ENCODE results near the gene SEC23A.
"Not testable (repeated sequence)": the region's sequence is repeated elsewhere in the genome, so short reads cannot be mapped to it uniquely, and the experiment has no call there.

Gene SEC23A

GRCh38 chr14:39091716-39092115 is 11.3 kb downstream of the SEC23A start:
- no peak for DNase-seq

DNA sequence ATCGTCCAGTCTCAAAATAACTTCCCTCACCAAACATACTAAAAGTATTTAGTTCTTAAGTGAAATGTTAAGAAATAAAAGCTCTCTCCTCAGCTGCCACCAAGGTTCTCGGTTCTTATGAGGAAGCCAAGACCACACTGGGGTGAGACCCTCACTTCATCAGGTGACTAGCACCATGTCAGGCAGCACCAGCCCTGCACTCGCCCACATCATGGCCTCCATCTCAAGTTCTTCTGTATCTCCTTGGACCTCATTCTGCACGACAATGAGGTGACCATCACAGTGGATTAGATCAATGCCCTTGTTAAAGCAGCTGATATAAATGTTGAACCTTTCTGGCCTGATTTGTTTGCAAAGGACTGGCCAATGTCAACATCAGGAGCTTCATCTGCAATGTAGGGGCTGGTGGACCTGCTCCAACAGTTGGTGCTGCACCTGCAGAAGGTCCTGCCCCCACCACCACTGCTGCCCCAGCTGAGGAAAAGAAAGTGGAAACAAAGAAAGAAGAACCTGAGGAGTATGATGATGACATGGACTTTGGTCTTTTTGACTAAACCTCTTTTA is 12.4 kb downstream of the SEC23A start:
- DNase-seq = no peak

DNA sequence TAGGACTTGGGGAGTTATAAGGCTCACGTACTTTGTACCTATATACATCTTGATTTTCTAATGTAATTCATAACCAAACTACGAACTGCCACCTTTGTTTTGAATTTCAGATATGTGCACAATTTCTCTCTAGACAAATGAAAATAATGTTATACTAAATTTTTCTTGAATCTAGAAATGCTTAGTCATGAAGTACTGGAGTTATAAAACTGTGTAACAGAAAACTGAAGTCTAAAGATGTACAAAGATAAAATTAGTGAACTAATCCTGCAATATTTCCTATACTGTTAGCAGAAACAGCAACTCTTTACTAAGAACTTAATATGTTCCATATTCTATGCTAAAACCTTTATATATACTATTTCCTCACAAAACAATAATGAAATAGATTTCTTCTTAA is 15.5 kb downstream of the SEC23A start:
- DNase-seq = no peak

DNA sequence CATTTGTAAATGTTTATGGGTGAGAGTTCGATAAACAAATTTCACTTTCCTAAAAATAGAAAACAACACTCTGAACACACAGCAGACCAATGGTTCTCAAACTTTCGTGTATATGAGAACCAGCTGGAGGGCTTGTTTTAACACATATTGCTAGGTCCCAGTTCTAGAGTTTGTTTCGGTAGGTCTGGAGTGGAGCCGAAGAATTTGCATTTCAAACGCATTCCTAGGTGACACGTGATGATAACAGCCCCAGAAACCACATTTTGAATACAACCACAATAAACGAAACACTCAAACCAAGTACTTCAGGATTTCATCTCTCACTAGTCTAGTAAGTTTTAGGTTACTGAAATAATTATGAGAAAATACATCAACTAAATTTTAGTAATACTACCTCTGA is 17.1 kb downstream of the SEC23A start:
- no peak for DNase-seq

DNA sequence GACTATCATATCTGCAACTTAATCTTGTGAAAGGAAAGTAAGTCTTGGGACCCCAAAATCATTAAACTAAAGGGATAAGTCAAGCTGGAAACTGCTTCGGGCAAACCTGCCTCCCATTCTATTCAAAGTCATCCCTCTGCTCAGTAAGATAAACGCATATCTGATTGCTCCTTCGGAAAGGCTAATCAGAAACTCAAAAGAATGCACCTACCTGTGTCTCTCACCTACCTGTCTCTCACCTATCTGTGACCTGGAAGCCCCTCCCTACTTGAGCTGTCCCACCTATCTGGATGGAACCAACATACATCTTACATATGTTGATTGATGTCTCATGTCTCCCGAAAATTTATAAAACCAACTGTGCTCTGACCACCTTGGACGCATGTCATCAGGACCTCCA is 19.9 kb downstream of the SEC23A start:
- DNase-seq = no peak

DNA sequence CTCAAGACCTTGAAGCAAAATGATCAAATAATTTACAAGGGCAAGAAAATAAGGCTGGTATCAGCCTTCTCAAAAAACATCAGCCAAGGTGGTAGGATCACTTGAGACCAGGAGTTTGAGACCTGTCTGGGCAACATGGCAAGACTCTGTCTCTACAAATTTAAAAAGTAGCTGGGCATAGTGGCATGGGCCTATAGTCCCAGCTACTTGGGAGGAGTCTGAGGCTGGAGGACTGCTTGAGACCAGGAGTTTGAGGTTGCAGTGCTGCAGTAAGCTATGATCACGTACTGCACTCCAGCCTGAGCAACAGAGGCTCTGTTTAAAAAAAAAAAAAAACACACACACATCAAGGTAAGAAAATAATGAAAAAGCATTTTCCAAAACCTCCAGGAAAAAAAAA is 22.1 kb downstream of the SEC23A start:
- no peak for DNase-seq

GRCh38 chr14:39071096-39071495 is 31.9 kb downstream of the SEC23A start:
- no peak for DNase-seq

GRCh38 chr14:39069923-39070322 is 33.1 kb downstream of the SEC23A start:
- DNase-seq = no peak

DNA sequence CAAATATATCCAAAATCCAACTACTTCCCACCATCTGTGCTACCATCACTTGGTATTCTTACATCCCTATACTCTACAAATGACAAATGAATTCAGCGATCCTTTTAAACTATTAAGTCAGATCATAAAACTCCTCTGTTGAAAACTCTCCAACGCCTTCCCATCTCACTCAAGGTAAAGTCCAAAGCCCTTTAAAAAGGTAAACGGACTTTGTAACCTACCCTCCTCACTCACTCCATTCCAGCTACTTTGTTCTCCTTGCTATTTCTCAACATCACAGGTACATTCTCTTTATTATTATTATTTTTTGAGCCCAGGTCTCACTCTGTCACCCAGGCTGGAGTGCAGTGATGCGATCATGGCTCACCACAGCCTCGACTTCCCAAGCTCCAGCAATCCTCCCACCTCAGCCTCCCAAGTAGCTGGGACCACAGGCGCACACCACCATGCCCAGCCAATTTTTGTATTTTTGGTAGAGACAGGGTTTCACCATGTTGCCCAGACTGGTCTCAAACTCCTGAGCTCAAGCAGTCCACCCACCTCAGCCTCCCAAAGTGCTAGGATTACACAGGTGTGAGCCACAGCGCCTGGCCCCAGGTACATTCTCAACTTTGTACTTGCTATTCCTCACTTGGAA is 33.7 kb downstream of the SEC23A start:
- DNase-seq = not testable (repeated sequence)

DNA sequence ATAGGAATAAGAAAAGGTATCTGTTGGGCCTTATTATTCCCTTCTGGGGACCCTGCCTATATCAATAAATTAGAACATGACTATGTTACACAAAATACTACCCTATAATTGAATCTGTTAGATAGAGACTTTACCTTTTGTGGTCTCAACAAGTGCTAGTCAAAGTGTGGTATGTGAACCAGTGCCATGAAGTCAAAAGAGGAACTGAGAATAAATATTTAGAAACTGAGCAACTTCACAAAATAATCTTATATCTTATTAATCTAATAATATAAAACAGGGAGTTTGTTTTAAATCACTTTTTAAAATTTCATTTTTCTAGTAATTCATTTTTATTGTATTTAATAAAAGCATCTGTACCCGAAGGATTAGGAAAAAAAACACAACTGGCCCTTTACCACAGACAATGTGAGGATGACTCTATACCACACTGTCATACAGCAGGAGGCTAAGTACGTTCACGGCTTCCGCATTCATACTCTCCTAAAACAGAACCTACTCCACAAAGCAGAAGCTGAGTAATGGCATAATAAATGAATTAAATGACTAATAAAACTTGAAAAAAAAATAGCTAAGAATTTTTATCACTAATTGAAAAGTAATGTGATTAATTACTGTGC is 42.1 kb downstream of the SEC23A start:
- DNase-seq = no peak

- no peak for DNase-seq
Observed at GRCh38 chr14:39055786-39056474, 47.1 kb downstream of the SEC23A start.

DNA sequence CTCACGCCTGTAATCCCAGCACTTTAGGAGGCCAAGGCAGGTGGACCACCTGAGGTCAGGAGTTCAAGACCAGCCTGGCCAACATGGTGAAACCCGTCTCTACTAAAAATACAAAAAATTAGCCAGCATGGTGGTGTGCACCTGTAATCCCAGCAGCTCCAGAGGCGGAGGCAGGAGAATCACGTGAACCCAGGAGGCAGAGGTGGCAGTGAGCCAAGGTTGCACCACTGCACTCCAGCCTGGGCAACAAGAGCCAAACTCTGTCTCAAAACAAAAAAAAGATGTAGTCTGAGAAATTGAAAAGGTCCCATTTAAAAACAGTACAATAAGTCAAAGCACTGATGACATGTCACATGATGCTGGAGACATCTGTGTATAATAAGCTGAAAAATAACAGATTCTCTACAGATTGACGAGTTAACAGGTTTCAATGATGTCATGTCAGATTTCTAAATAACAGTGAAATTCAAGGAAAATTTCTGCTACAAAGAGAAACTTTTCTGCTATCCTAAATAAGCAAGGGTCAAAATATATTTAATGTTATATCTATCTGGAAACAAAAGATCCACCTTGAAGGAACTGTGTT is 50.1 kb downstream of the SEC23A start:
- DNase-seq = not testable (repeated sequence)

DNA sequence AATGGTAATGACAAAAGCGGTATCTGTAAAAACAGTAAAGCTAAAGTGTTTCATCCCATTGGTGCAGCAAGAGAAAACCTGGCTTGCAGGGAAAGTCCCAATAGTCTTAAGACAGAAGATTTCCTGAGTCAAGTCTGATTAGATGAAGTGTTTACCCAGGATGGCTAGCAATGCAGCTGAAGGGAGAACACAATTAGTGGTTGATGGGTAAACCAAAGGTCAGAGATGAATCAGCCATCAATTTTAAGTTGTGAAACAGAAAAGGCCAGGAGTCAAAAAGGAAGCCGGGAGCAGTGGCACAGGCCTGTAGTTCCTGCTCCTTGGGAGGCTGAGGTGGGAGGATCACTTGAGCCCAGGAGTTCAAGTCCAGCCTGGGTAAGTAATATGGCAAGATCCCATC is 52.6 kb downstream of the SEC23A start:
- no peak for DNase-seq

GRCh38 chr14:39045889-39046288 is 57.1 kb downstream of the SEC23A start:
- DNase-seq = not testable (repeated sequence)

- no peak for DNase-seq
Observed at GRCh38 chr14:39043352-39043943, 59.6 kb downstream of the SEC23A start.

DNA sequence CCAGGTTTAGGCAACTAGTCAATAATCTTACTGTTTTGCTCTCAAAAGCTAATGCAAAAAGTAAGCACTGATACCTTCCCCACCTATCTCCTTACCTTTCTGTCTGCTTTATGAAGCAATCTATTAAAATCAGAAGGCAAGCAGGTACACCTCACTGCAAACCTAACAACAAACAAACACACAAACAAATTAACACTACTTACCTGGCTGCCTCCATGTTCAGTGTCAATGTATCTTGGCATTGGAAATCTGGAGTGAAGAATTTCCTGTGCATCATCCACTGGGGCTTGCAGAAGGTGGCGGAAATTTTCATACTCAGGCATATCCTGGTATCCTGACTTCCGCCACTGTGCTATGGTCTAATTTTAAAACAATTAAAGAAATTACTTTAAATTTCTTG is 62.5 kb downstream of the SEC23A start:
- no peak for DNase-seq

DNA sequence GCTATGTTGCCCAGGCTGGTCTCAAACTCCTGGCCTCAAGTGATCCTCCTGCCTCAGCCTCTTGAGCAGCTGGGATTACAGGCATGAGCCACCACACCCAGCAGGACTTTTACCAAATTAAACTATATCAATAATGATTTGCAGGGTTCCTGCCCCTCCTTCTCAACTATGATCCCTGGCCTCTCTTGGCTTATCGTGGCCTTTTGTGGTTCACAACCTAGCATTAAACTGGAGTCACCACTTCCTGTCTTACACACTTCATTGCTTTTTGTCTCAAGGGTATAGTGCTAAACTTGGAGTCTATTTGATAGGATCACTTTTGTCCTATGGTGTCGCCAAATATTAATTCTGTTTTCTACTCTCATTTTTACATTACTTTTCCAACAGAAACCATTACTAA is 64.5 kb downstream of the SEC23A start:
- DNase-seq = no peak

DNA sequence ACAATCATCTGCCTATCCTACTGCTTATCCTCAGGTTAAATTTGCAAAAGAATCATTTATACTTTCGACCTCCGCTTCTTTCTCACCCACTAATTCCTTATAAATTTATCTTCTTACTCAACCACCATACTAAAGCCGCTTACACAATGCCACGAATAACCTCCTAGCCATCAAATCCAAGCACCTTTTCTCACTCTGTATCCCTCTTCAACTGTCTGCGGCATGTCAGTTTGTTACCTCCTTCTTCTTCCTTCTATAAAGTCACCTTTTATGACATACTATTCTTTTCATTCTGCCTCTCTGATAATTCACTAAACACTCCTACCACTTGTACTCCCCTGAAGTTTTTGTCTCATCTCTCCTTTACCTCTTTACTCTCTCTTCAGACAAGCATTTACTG is 66.3 kb downstream of the SEC23A start:
- no peak for DNase-seq

- no peak for DNase-seq
Observed at GRCh38 chr14:39035336-39035735, 67.7 kb downstream of the SEC23A start.

GRCh38 chr14:39034481-39035296 is 68.3 kb downstream of the SEC23A start:
- DNase-seq = no peak

DNA sequence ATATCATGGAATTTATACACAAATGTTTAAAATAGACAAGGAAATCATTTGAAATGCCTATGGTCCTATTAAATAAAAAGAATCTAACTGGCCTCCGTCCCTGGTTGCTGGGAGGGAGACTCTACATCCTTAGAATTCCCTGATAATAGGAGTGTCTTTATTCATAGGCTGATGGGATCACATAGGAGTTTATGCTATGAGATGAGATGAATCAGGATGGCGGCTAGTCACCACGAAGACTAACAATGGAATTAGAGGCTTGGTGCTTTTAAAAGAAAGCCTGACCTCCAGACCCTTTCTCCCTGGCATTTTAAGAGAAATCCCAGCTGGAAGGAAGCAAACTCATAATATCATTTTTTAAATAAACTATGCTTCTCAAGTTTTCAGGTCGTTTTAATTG is 69.7 kb downstream of the SEC23A start:
- no peak for DNase-seq

GRCh38 chr14:39030209-39030608 is 72.8 kb downstream of the SEC23A start:
- DNase-seq = no peak
